ENCODE results near the gene PEX11G. TPM values are rescaled to one million over a fixed set of nuclear protein-coding genes. Genes with fewer than 3 reads are reported as not detected.

Gene PEX11G
- total and polyA plus RNA-seq, 2 of the 8 experiments (the other 6 are each of a cell fraction or from before 2014, with no cell fraction given): 2.1 to 4.3 TPM

DNA sequence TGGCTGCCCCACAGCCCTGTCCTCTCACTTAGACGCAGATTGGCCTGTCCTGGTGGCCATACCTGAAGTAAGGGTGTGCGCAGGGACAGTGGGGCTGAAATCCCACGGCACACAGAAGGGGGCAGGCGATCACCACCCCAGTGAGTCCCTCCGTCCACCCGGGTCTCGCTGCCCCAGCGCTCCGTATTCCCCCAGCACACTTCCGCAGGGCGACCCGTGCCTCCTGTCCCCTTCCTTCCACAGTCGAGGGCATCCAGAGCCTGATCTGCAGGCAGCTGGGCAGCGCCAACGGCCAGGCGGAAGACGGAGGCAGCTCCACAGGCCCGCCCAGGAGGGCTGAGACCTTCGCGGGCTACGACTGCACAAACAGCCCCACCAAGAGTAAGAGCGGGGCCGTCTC lies 25.3 kb downstream of the PEX11G start (continued):
- TF ChIP-seq CHD7 (IDR thresholded peaks at IDR 0.05; ENCODE audit: insufficient replicate concordance, low read length) (no peak), BCL11A (IDR thresholded peaks at IDR 0.05; ENCODE audit: low read depth in 2 of 2, low read length in 2 of 2) (no peak), RAD21 (IDR thresholded peaks at IDR 0.05 in 1 of 2, conservative IDR thresholded peaks at IDR 0.05 in 1 of 2; ENCODE audit: low read depth in 2 of 2, low read length in 2 of 2) (no peak), SP2 (IDR thresholded peaks at IDR 0.05; ENCODE audit: low read length) (no peak), SP1 (IDR thresholded peaks at IDR 0.05; ENCODE audit: low read depth, low read length) (no peak), TAF7 (optimal IDR thresholded peaks at IDR 0.05; ENCODE audit: borderline replicate concordance, low read depth, low read length) (no peak)
